Activated CD8-positive, alpha-beta memory T cell treated with anti-CD3 and anti-CD28 coated beads for 24 hours (primary cell): ENCODE measurements around the gene GNAT1.
"Not testable (repeated sequence)": the region's sequence is repeated elsewhere in the genome, so short reads cannot be mapped to it uniquely, and the experiment has no call there.

Source experiments
- DNase-seq: peaks from one replicate; pipeline ENCODE4 v3.0.0-alpha.2; 2020

GNAT1 gene

GRCh38 chr3:50243543-50243895 lies 52.1 kb downstream of the GNAT1 start:
- no peak for DNase-seq

- DNase-seq, result not testable (repeated sequence)
These were observed 53.4 kb downstream of the GNAT1 start for GRCh38 chr3:50244813-50245212.

- DNase-seq, result no peak
These were observed 53.9 kb downstream of the GNAT1 start for GRCh38 chr3:50245251-50245745.

GRCh38 chr3:50245831-50246516 lies 54.6 kb downstream of the GNAT1 start:
- DNase-seq, result peak; percentile 100

GRCh38 chr3:50246517-50246954 lies 55.1 kb downstream of the GNAT1 start:
- no peak for DNase-seq
